ENCODE results near the gene SLC6A18. TPM values are rescaled to one million over a fixed set of nuclear protein-coding genes. Genes with fewer than 3 reads are reported as not detected.

SLC6A18 gene
- total and polyA plus RNA-seq, 9 of the 15 experiments (the other 6 are each of a cell fraction or from before 2014, with no cell fraction given): not detected

DNA sequence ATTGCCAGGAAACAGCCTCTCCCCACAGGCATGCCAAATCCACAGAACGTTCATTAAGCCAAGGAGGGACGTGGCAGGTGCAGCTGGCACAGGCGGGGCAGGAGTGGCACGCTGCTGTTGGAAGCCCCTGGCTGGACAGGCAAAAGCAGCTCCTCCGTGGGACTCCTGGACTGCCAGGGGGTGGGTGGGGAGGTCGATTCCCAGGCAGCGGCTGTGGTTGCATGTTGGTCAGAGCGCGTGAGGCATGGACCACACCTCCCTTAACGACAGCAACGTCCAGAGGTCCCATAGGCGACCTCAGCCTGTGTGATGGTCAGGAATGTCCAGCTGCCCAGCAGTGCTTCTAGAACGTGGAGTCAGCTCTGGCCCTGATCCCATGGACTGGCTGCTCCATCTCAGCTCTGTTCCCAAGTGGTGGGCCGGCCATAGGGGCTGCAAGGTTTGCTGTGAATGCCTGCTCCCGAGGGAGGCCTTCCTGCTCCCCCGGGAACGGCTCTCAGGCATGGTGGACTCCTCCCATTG, 16.9 kb upstream of the SLC6A18 start:
- no peak overlapping the region for H3K27ac ChIP-seq (ENCODE audit: extremely low read depth, low read depth, low read length)
- ATAC-seq: no peak
- no peaks in the 10 kb centered on the region for H3K36me3 ChIP-seq (ENCODE audit: control insufficient read depth, insufficient read depth, low read length)
- no peak overlapping the region for H3K4me3 ChIP-seq
- H4K20me1 ChIP-seq (replicated peaks; ENCODE audit: control insufficient read depth, insufficient read depth, low read length): peaks cover 10% of the 10 kb centered on the region; the same call in 1 of the 2 replicates
- peaks cover 5 to 64% of the 10 kb centered on the region in 2 experiments; a peak in 4 of 5 replicates for H3K4me1 ChIP-seq (replicated peaks in 1 of 2; ENCODE audit: control insufficient read depth in 2 of 2, insufficient read depth in 2 of 2, low read length in 2 of 2)
- TF ChIP-seq PML (IDR thresholded peaks at IDR 0.05; ENCODE audit: low read length): no peak
- no peak for TF ChIP-seq BCL6 (CRISPR knock-in tag; IDR thresholded peaks at IDR 0.05)
- no peak for TF ChIP-seq RBM15 (IDR thresholded peaks at IDR 0.05; ENCODE audit: insufficient read depth, low read length)
- TF ChIP-seq BRF1 (IDR thresholded peaks at IDR 0.05; ENCODE audit: borderline replicate concordance, extremely low read depth, insufficient read length): no peak
- no peak for TF ChIP-seq WHSC1 (IDR thresholded peaks at IDR 0.05; ENCODE audit: low read length)
- TF ChIP-seq POLR2AphosphoS5 (IDR thresholded peaks at IDR 0.05; ENCODE audit: control insufficient read depth, insufficient read depth, low read depth, low read length): no peak
- TF ChIP-seq MYNN (IDR thresholded peaks at IDR 0.05): no peak
- TF ChIP-seq MYNN (CRISPR knock-in tag; IDR thresholded peaks at IDR 0.05): no peak
- no peak for TF ChIP-seq MAFG (tag; conservative IDR thresholded peaks at IDR 0.05)
- intact Hi-C loops (cut with micrococcal nuclease) (no loop called here), in situ Hi-C loops (cut with MboI) (loop anchor here (5.0 kb wide), 1 partner anchor 36 kb away; no protein-coding TSS in a partner anchor)
- no peak overlapping the region for H3K4me2 ChIP-seq (ENCODE audit: insufficient read depth, low read length)
- 31% methylated on average over 17 of the region's 17 CpGs for WGBS (ENCODE audit: insufficient coverage, low coverage, missing lambda C conversion rate)
- peak overlapping the region in 1 of 2 experiments; percentile 55; a peak in 1 of 4 replicates for H3K9ac ChIP-seq (ENCODE audit: insufficient read depth in 1 of 2, low read depth in 2 of 2, low read length in 2 of 2)
- DNase-seq (ENCODE audit: extremely low read depth in 1 of 4, low spot score in 3 of 4): no peak
- peaks cover 0 to 58% of the 10 kb centered on the region in 2 experiments; a peak in 4 of 5 replicates for H3K27me3 ChIP-seq (ENCODE audit: control insufficient read depth in 2 of 2, insufficient read depth in 2 of 2, low read length in 2 of 2)
- BruUV-seq (replicated peaks): no TSS peak
- CTCF ChIA-PET (ENCODE audit: low intra/inter-chr PET ratio): interaction anchor here (1.0 kb wide), 1 partner anchor 8 kb away, joined by 3 read pairs; no protein-coding TSS in a partner anchor
- H3K79me2 ChIP-seq (ENCODE audit: control insufficient read depth, insufficient read depth, low read length): no peaks in the 10 kb centered on the region
- no peak overlapping the region for H2AFZ ChIP-seq (ENCODE audit: low read depth, low read length)
- POLR2A ChIA-PET: interaction anchor here (0.8 kb wide), 1 partner anchor 7 kb away, joined by 3 read pairs; the partner anchor contains the start of gene SLC6A19
- no peaks in the 10 kb centered on the region; the same call in 1 of the 2 replicates for H3K9me3 ChIP-seq (replicated peaks; ENCODE audit: control insufficient read depth, insufficient read depth, low read depth, low read length)
- FAIRE-seq: no peak
- H3K9me1 ChIP-seq (ENCODE audit: control insufficient read depth, insufficient read depth, low read length): no peaks in the 10 kb centered on the region

Measured in K562 (cell line).